ENCODE results near the gene RUSC2.

RUSC2 gene

GRCh38 chr9:35476596-35476995 lies 13.3 kb upstream of the RUSC2 start:
- TF ChIP-seq FOXP2 (optimal IDR thresholded peaks at IDR 0.05; ENCODE audit: borderline replicate concordance, extremely low read depth, extremely low read length, insufficient read depth) (no peak), REST (IDR thresholded peaks at IDR 0.05; ENCODE audit: insufficient read depth in 1 of 2, low read depth in 2 of 2, low read length in 2 of 2) (no peak), SIN3A (IDR thresholded peaks at IDR 0.05; ENCODE audit: borderline replicate concordance, insufficient read depth, low read length) (no peak), TAF1 (IDR thresholded peaks at IDR 0.05; ENCODE audit: borderline replicate concordance, insufficient read depth, low read length) (no peak), POLR2AphosphoS5 (IDR thresholded peaks at IDR 0.05; ENCODE audit: low read depth, low read length) (no peak)

GRCh38 chr9:35478871-35479270 lies 11.0 kb upstream of the RUSC2 start:
- TF ChIP-seq REST (IDR thresholded peaks at IDR 0.05; ENCODE audit: insufficient read depth in 1 of 2, low read depth in 2 of 2, low read length in 2 of 2) (no peak), TAF1 (IDR thresholded peaks at IDR 0.05; ENCODE audit: borderline replicate concordance, insufficient read depth, low read length) (no peak), SIN3A (IDR thresholded peaks at IDR 0.05; ENCODE audit: borderline replicate concordance, insufficient read depth, low read length) (no peak), POLR2AphosphoS5 (IDR thresholded peaks at IDR 0.05; ENCODE audit: low read depth, low read length) (no peak), FOXP2 (optimal IDR thresholded peaks at IDR 0.05; ENCODE audit: borderline replicate concordance, extremely low read depth, extremely low read length, insufficient read depth) (no peak)

- TF ChIP-seq POLR2AphosphoS5 (IDR thresholded peaks at IDR 0.05; ENCODE audit: low read depth, low read length) (no peak), FOXP2 (optimal IDR thresholded peaks at IDR 0.05; ENCODE audit: borderline replicate concordance, extremely low read depth, extremely low read length, insufficient read depth) (no peak), SIN3A (IDR thresholded peaks at IDR 0.05; ENCODE audit: borderline replicate concordance, insufficient read depth, low read length) (no peak), REST (IDR thresholded peaks at IDR 0.05; ENCODE audit: insufficient read depth in 1 of 2, low read depth in 2 of 2, low read length in 2 of 2) (no peak), TAF1 (IDR thresholded peaks at IDR 0.05; ENCODE audit: borderline replicate concordance, insufficient read depth, low read length) (no peak)
These were observed 8.4 kb upstream of the RUSC2 start for GRCh38 chr9:35481347-35481975.

GRCh38 chr9:35482071-35482470 lies 7.8 kb upstream of the RUSC2 start:
- no peak for TF ChIP-seq FOXP2 (optimal IDR thresholded peaks at IDR 0.05; ENCODE audit: borderline replicate concordance, extremely low read depth, extremely low read length, insufficient read depth)

- TF ChIP-seq POLR2AphosphoS5 (IDR thresholded peaks at IDR 0.05; ENCODE audit: low read depth, low read length) (no peak), FOXP2 (optimal IDR thresholded peaks at IDR 0.05; ENCODE audit: borderline replicate concordance, extremely low read depth, extremely low read length, insufficient read depth) (no peak), REST (IDR thresholded peaks at IDR 0.05; ENCODE audit: insufficient read depth in 1 of 2, low read depth in 2 of 2, low read length in 2 of 2) (no peak), SIN3A (IDR thresholded peaks at IDR 0.05; ENCODE audit: borderline replicate concordance, insufficient read depth, low read length) (no peak)
These were observed 5.5 kb upstream of the RUSC2 start for GRCh38 chr9:35484406-35484805.
